Hepatocyte (in vitro differentiated cells): Measurements from ENCODE around the gene KCNA2. TPM values are rescaled to one million over a fixed set of nuclear protein-coding genes. Genes with fewer than 3 reads are reported as not detected.

Experiments
- DNase-seq: peaks from one replicate; pipeline ENCODE4 v3.0.0-alpha.2; 2016; ENCODE audit warnings: low spot score
- H2AFZ ChIP-seq: fragments of 200-600 bp; sonication (generic); 2 replicates; pipeline ENCODE4 v1.6.0; 2016; ENCODE audit warnings: antibody characterized with exemption, mild to moderate bottlenecking
- H3K27ac ChIP-seq: fragments of 200-600 bp; sonication (generic); 2 replicates; pipeline ENCODE4 v1.5.1; 2016; ENCODE audit warnings: mild to moderate bottlenecking
- H3K27me3 ChIP-seq: fragments of 200-600 bp; sonication (generic); 2 replicates; pipeline ENCODE4 v1.6.1; 2016
- H3K36me3 ChIP-seq: fragments of 200-600 bp; sonication (generic); replicated peaks from 2 replicates; pipeline ENCODE4 v1.5.1; 2016; ENCODE audit warnings: low read depth; ENCODE audit not compliant: insufficient read depth
- H3K4me1 ChIP-seq: fragments of 200-600 bp; sonication (generic); 2 replicates; pipeline ENCODE4 v1.5.1; 2016; ENCODE audit warnings: mild to moderate bottlenecking, moderate library complexity; ENCODE audit not compliant: insufficient read depth
- H3K4me2 ChIP-seq: fragments of 200-600 bp; sonication (generic); 2 replicates; pipeline ENCODE4 v1.6.0; 2016
- H3K4me3 ChIP-seq: fragments of 200-600 bp; sonication (generic); 2 replicates; pipeline ENCODE4 v1.5.1; 2016; ENCODE audit warnings: mild to moderate bottlenecking
- H3K79me2 ChIP-seq: fragments of 200-600 bp; sonication (generic); 2 replicates; pipeline ENCODE4 v1.6.0; 2017; ENCODE audit warnings: mild to moderate bottlenecking
- H3K9me2 ChIP-seq: fragments of 200-600 bp; sonication (generic); replicated peaks from 2 replicates; pipeline ENCODE4 v1.6.0; 2017; ENCODE audit warnings: mild to moderate bottlenecking; ENCODE audit not compliant: insufficient read depth
- H3K9me3 ChIP-seq: fragments of 200-600 bp; sonication (generic); 2 replicates; pipeline ENCODE4 v1.5.1; 2016; ENCODE audit warnings: low read depth, mild to moderate bottlenecking
- H4K20me1 ChIP-seq: fragments of 200-600 bp; sonication (generic); 2 replicates; pipeline ENCODE4 v1.6.0; 2016; ENCODE audit warnings: mild to moderate bottlenecking; ENCODE audit not compliant: insufficient read depth, poor library complexity, severe bottlenecking
- CTCF ChIP-seq: fragments of 200-600 bp; sonication (generic); IDR thresholded peaks from 2 replicates; pipeline ENCODE4 v1.5.1; 2016; ENCODE audit warnings: antibody characterized with exemption, mild to moderate bottlenecking; ENCODE audit not compliant: poor library complexity
- EZH2 ChIP-seq: fragments of 200-600 bp; sonication (generic); IDR thresholded peaks from 2 replicates; pipeline ENCODE4 v1.6.1; 2016; ENCODE audit warnings: antibody characterized with exemption, mild to moderate bottlenecking, borderline replicate concordance
- EZH2phosphoT487 ChIP-seq: fragments of 200-600 bp; sonication (generic); IDR thresholded peaks from one replicate; pipeline ENCODE4 v1.6.1; 2018; ENCODE audit warnings: antibody characterized with exemption, mild to moderate bottlenecking, low read depth, moderate library complexity; ENCODE audit not compliant: unreplicated experiment, severe bottlenecking
- WGBS: methylation state at CpG from one replicate; pipeline ENCODE4 v1.1.6; 2016; ENCODE audit warnings: low lambda C conversion rate; ENCODE audit errors: missing lambda C conversion rate; 5-methylcytosine and 5-hydroxymethylcytosine counted together
- polyA plus RNA-seq: library from polyadenylated mRNA; unstranded; fragments of >200 nt; fragmentation: Nextera tagmentation; extraction: Ambion mirVana; gene quantifications from 2 replicates; pipeline ENCODE4 v1.2.1, GENCODE V29; 2016
- total RNA-seq: library from RNA; depleted of rRNA; stranded (reverse); fragments of >200 nt; gene quantifications from 2 replicates; pipeline ENCODE4 v1.2.3, GENCODE V29; 2014

Gene KCNA2
- total and polyA plus RNA-seq, 2 experiments from 2014 or later, result 0.40 to 0.80 TPM

- Histone ChIP-seq H3K4me1 (no peaks in the 10 kb centered on the region), H3K4me2 (no peak overlapping the region), H3K9me3 (no peaks in the 10 kb centered on the region), H3K4me3 (no peak overlapping the region), H3K9me2 (no peaks in the 10 kb centered on the region), H4K20me1 (no peaks in the 10 kb centered on the region), H3K27me3 (no peaks in the 10 kb centered on the region), H3K79me2 (no peaks in the 10 kb centered on the region), H2AFZ (no peak overlapping the region), H3K27ac (no peak overlapping the region), H3K36me3 (no peaks in the 10 kb centered on the region)
- no peak for DNase-seq
- WGBS, result 73% methylated on average over 1 of the region's 1 CpG
- TF ChIP-seq CTCF (no peak), EZH2phosphoT487 (no peak), EZH2 (no peak)
Measured at GRCh38 chr1:110580244-110580643, 25.9 kb downstream of the KCNA2 start.

GRCh38 chr1:110579460-110579859, 26.7 kb downstream of the KCNA2 start:
- no peaks in the 10 kb centered on the region for H3K27me3 ChIP-seq
- TF ChIP-seq EZH2phosphoT487, result no peak
- no peak for TF ChIP-seq EZH2
- no peak for TF ChIP-seq CTCF

DNA sequence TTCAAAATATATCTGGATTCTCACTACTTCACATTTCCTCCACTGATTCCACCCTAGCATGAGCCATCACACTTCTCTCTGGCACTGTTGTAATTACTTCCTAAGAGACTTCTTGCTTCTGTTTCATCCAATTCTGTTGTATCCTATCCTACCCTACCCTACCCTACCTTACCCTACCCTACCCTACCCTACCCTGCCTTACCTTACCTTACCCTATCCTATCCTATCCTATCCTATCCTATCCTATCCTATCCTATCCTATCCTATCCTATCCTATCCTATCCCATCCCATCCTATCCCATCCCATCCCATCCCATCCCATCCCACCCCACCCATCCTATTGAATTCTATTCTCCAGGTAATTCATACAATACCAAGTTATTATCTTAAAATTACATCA, 29.7 kb downstream of the KCNA2 start:
- TF ChIP-seq CTCF (no peak), EZH2 (no peak), EZH2phosphoT487 (no peak)
- no peaks in the 10 kb centered on the region for H3K79me2 ChIP-seq
- no peaks in the 10 kb centered on the region for H3K9me2 ChIP-seq
- H3K27ac ChIP-seq, result no peak overlapping the region
- H3K27me3 ChIP-seq, result peaks cover 7% of the 10 kb centered on the region
- no peak overlapping the region for H3K4me2 ChIP-seq
- no peaks in the 10 kb centered on the region for H3K4me1 ChIP-seq
- no peaks in the 10 kb centered on the region for H4K20me1 ChIP-seq
- H3K4me3 ChIP-seq, result no peak overlapping the region
- no peak for DNase-seq
- no peak overlapping the region for H2AFZ ChIP-seq
- H3K9me3 ChIP-seq, result no peaks in the 10 kb centered on the region
- no peaks in the 10 kb centered on the region for H3K36me3 ChIP-seq

More at GRCh38 chr1:110579460-110579859, 26.7 kb downstream of the KCNA2 start:
- Histone ChIP-seq H3K9me3 (no peaks in the 10 kb centered on the region), H2AFZ (no peak overlapping the region), H3K4me3 (no peak overlapping the region), H3K27ac (no peak overlapping the region), H3K4me1 (no peaks in the 10 kb centered on the region), H3K4me2 (no peak overlapping the region), H3K36me3 (no peaks in the 10 kb centered on the region), H3K79me2 (no peaks in the 10 kb centered on the region), H4K20me1 (no peaks in the 10 kb centered on the region), H3K9me2 (no peaks in the 10 kb centered on the region)
- DNase-seq, result no peak
- 88% methylated on average over 3 of the region's 3 CpGs for WGBS

DNA sequence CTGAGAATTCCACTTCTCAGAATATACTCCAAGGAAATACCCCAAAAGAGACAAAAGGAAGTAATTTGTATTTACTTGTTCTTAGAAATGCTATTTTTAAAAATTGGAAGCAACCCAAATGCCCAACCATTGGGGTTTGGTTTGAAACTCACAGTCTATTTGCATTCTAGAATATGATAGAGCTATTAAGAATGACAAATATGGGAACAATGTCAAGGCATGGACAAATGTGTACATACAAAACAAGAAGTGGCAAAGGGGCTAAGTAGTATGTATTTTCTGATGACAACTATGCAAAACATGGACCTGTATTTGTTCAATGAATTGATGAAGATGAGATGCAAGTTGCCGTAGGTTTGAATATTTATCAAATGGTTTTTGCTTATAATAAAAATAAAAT, 32.8 kb downstream of the KCNA2 start:
- WGBS, result 96% methylated on average over 1 of the region's 1 CpG
- Histone ChIP-seq H3K79me2 (no peaks in the 10 kb centered on the region), H3K27me3 (peaks cover 11% of the 10 kb centered on the region), H3K4me2 (no peak overlapping the region), H3K36me3 (no peaks in the 10 kb centered on the region), H3K4me1 (no peaks in the 10 kb centered on the region), H3K4me3 (no peak overlapping the region), H2AFZ (no peak overlapping the region), H3K27ac (no peak overlapping the region), H3K9me3 (no peaks in the 10 kb centered on the region), H4K20me1 (no peaks in the 10 kb centered on the region), H3K9me2 (no peaks in the 10 kb centered on the region)
- DNase-seq, result no peak
- no peak for TF ChIP-seq EZH2
- TF ChIP-seq EZH2phosphoT487, result no peak
- TF ChIP-seq CTCF, result no peak
